Mesothelial cell of epicardium (in vitro differentiated cells): ENCODE results near the gene DNAL4. TPM values are rescaled to one million over a fixed set of nuclear protein-coding genes. Genes with fewer than 3 reads are reported as not detected.

ENCODE experiments used
- DNase-seq, 2 experiments: peaks; one replicate each; pipeline ENCODE4 v3.0.0; 2021; ENCODE audit warnings: low spot score in 2 of 2; ENCODE audit not compliant: unreplicated experiment in 2 of 2
- H3K27ac Mint-ChIP-seq: 2 replicates; pipeline ENCODE4 v1.8.0; 2021; ENCODE audit warnings: mixed read lengths
- H3K27me3 Mint-ChIP-seq: 2 replicates; pipeline ENCODE4 v1.8.0; 2021; ENCODE audit warnings: low read depth, mixed read lengths
- H3K36me3 Mint-ChIP-seq: 2 replicates; pipeline ENCODE4 v1.8.0; 2021; ENCODE audit warnings: mixed read lengths
- H3K4me1 Mint-ChIP-seq: 2 replicates; pipeline ENCODE4 v1.8.0; 2021; ENCODE audit warnings: mixed read lengths
- H3K4me3 Mint-ChIP-seq: 2 replicates; pipeline ENCODE4 v1.8.0; 2021; ENCODE audit warnings: mild to moderate bottlenecking, moderate library complexity, mixed read lengths
- H3K9me3 Mint-ChIP-seq: 2 replicates; pipeline ENCODE4 v1.8.0; 2021; ENCODE audit warnings: mixed read lengths
- total RNA-seq: library from RNA; stranded (reverse); gene quantifications from 3 replicates; pipeline ENCODE4 v1.2.1, GENCODE V29; 2021
- TF ChIP-seq, protein P1 (sequence below): fragments of 200-600 bp; sonication (generic); IDR thresholded peaks from one replicate; pipeline ENCODE4 v1.5.0; 2021; ENCODE audit warnings: antibody characterized with exemption; ENCODE audit not compliant: unreplicated experiment

Gene DNAL4
- total RNA-seq, 1 donor from 2014 or later, result 15.9 TPM

DNA sequence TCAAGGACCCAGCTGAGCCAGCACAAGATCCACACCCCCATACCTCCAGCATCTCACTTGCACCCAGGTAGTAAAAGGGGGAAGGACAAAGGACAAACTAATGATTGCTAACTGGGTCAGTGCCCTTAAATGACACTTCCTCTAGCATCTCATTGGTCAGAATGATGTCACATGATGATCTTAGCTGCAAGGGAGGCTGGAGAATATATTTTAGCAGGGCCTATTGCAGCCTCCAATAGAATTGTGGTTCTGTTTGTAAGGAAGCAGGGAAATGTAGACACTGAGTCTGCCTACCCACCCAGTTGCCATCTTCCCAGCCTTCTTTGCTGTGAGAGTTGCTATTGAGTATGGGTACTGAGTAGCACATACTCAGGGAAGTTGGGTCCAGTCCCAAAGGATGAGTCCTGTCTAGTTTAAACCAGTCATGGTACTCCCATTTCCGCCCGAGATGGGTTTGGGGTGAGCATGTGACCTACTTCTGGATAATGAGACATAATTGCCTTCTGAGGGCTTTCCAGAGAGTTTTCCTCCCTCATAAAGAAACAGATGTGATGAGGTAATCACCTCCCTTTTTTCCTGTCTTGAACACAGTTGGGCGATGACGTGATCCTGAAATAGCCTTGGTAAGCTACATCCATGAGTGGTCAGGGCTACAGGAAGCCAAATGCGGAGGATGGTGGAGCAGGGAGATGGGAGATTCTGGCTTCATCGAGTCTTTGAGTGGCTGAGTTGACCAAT is 5.5 kb upstream of the DNAL4 start:
- no peaks in the 10 kb centered on the region for H3K9me3 Mint-ChIP-seq
- H3K36me3 Mint-ChIP-seq, result no peaks in the 10 kb centered on the region
- no peak overlapping the region for H3K4me3 Mint-ChIP-seq
- H3K27me3 Mint-ChIP-seq, result peaks cover 88% of the 10 kb centered on the region
- no peak overlapping the region for H3K27ac Mint-ChIP-seq
- TF ChIP-seq, protein P1, sequence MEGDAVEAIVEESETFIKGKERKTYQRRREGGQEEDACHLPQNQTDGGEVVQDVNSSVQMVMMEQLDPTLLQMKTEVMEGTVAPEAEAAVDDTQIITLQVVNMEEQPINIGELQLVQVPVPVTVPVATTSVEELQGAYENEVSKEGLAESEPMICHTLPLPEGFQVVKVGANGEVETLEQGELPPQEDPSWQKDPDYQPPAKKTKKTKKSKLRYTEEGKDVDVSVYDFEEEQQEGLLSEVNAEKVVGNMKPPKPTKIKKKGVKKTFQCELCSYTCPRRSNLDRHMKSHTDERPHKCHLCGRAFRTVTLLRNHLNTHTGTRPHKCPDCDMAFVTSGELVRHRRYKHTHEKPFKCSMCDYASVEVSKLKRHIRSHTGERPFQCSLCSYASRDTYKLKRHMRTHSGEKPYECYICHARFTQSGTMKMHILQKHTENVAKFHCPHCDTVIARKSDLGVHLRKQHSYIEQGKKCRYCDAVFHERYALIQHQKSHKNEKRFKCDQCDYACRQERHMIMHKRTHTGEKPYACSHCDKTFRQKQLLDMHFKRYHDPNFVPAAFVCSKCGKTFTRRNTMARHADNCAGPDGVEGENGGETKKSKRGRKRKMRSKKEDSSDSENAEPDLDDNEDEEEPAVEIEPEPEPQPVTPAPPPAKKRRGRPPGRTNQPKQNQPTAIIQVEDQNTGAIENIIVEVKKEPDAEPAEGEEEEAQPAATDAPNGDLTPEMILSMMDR, result no peak
- no peak for DNase-seq
- H3K4me1 Mint-ChIP-seq, result peaks cover 1% of the 10 kb centered on the region

DNA sequence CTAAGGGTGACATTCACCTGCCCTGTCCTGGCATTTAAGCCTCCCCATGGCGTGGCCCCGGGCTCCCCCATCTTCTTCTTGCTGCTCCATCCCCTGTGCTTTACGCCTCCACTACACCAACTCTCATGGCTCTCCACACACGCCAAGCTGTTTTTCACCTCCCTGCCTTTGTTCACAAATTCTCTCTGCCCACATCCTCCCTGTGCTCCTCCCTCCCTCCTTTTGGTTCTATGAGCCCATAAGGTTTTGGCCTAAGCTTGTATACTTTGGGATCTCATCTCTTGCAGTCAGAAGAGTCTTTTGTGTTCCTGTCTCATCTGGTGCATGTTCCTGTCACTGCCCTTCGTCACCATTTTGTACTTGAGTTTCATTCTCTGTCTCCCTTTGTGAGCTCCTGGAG is 4.6 kb upstream of the DNAL4 start:
- Mint-ChIP-seq H3K27me3 (peaks cover 80% of the 10 kb centered on the region), H3K4me3 (no peak overlapping the region), H3K9me3 (no peaks in the 10 kb centered on the region), H3K4me1 (peaks cover 5% of the 10 kb centered on the region), H3K36me3 (no peaks in the 10 kb centered on the region), H3K27ac (no peak overlapping the region)
- TF ChIP-seq, protein P1, result no peak
- DNase-seq, result no peak

DNA sequence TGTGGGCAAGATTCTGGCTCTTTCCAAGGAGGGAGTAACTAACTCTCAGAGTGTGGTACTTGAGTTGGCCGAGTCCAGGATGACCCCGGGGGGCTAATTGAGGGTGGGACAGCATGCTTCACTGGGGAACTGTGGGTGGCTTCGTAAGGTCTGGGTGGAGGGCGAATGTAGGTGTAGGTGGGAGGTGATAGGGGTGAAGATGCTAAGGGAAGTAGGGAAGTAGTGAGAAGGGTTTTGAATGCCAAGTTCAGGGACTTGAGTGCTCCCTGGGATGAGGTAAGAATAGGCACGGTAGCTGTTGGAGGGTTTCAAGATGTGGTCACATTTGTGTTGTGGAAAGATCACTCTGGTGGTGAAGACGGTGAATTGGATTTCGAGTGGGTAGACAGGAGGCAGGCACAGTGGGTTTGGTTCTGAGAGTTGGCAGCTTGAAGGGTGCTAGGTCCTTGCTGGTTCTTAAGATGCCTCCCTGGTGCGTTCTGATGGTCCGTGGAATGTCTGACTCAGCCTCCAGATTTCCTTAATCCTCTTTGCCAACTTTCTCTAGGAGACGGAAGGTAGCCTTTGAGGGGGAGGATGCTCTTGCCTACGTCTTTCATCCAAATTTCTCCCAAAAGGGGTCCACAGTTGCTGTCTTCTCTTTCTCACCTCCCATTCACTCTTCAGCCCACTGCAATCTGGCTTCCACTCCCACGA is 2.5 kb upstream of the DNAL4 start:
- peaks cover 61% of the 10 kb centered on the region for H3K27me3 Mint-ChIP-seq
- H3K36me3 Mint-ChIP-seq, result no peaks in the 10 kb centered on the region
- H3K9me3 Mint-ChIP-seq, result no peaks in the 10 kb centered on the region
- H3K4me3 Mint-ChIP-seq, result no peak overlapping the region
- no peak for DNase-seq
- H3K27ac Mint-ChIP-seq, result no peak overlapping the region
- TF ChIP-seq, protein P1, result no peak
- peaks cover 12% of the 10 kb centered on the region for H3K4me1 Mint-ChIP-seq

DNA sequence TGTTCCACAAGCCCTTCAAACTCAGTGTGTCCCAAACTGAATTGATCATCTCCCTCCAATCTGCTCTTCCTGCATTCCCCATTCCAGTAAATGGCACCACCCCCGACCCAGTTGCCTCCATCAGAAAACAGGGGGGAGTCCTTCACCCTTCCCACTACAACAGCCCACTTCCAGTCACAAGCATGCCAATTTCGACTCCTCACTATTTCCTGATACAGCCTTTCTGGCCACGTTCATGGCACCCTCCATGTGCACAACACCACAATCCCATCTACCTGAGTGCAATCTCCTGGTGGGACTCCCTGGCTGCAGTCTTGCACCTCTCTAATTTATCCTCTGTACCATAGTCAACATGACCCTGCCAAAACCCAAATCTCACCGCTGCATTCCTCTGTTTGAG is 1.6 kb upstream of the DNAL4 start:
- Mint-ChIP-seq H3K9me3 (no peaks in the 10 kb centered on the region), H3K4me3 (no peak overlapping the region), H3K4me1 (peaks cover 12% of the 10 kb centered on the region), H3K36me3 (no peaks in the 10 kb centered on the region), H3K27ac (no peak overlapping the region), H3K27me3 (peaks cover 53% of the 10 kb centered on the region)
- TF ChIP-seq, protein P1, result no peak
- no peak for DNase-seq

DNA sequence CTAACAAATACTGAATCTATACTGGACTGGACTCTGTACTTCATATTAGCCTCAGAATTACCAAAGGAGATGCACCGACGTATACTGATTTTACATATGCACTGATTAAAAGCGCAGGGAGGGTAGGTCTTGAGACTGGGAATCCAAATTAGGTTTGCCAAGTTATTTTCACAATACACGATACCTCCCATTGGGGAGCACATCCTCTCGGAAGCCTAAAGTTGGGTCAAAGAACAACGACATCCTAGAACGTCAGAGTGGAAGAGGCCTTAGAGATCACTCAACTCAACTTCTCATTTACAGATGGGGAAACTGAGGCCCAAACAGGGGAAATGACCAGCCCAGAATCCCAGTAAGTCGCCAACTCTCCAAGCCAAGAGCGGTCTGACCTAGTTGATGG is 626 bp downstream of the DNAL4 start:
- no peak for DNase-seq
- Mint-ChIP-seq H3K27me3 (peaks cover 31% of the 10 kb centered on the region), H3K9me3 (no peaks in the 10 kb centered on the region), H3K27ac (peak overlapping the region; percentile 87), H3K36me3 (no peaks in the 10 kb centered on the region), H3K4me1 (peaks cover 19% of the 10 kb centered on the region), H3K4me3 (peak overlapping the region; percentile 89)
- TF ChIP-seq, protein P1, result no peak
